ENCODE measurements around the gene SPPL2A.

DNA sequence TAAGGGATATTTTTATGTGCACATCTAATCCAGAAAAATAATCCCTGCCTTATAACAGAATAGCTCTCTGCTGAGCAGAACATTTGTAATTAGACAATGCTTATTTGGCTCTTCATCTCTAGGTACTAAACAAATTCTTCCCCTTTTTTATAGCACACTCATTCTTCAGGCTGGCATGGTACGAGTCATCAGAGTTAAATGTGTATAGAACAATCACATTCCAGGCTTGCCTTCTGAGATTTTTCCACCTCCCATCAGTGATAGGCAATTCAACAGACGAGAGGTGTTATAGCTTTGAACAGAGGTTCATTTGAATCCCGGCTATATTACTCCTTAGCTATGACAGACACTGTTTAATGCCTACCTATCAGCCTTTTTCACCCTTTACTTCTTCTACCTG is 21.4 kb upstream of the SPPL2A start:
- TF ChIP-seq, protein P1, sequence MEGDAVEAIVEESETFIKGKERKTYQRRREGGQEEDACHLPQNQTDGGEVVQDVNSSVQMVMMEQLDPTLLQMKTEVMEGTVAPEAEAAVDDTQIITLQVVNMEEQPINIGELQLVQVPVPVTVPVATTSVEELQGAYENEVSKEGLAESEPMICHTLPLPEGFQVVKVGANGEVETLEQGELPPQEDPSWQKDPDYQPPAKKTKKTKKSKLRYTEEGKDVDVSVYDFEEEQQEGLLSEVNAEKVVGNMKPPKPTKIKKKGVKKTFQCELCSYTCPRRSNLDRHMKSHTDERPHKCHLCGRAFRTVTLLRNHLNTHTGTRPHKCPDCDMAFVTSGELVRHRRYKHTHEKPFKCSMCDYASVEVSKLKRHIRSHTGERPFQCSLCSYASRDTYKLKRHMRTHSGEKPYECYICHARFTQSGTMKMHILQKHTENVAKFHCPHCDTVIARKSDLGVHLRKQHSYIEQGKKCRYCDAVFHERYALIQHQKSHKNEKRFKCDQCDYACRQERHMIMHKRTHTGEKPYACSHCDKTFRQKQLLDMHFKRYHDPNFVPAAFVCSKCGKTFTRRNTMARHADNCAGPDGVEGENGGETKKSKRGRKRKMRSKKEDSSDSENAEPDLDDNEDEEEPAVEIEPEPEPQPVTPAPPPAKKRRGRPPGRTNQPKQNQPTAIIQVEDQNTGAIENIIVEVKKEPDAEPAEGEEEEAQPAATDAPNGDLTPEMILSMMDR (conservative IDR thresholded peaks at IDR 0.05; ENCODE audit: low read depth, low read length) = no peak
- TF ChIP-seq EZH2 (IDR thresholded peaks at IDR 0.05; ENCODE audit: borderline replicate concordance, low read depth, low read length, poor library complexity, severe bottlenecking) = no peak

Measured in A673 (cell line).